ENCODE measurements around the gene TSPAN10. TPM values are rescaled to one million over a fixed set of nuclear protein-coding genes. Genes with fewer than 3 reads are reported as not detected.

Gene TSPAN10
- total RNA-seq, 1 donor from 2014 or later = 0.53 TPM

DNA sequence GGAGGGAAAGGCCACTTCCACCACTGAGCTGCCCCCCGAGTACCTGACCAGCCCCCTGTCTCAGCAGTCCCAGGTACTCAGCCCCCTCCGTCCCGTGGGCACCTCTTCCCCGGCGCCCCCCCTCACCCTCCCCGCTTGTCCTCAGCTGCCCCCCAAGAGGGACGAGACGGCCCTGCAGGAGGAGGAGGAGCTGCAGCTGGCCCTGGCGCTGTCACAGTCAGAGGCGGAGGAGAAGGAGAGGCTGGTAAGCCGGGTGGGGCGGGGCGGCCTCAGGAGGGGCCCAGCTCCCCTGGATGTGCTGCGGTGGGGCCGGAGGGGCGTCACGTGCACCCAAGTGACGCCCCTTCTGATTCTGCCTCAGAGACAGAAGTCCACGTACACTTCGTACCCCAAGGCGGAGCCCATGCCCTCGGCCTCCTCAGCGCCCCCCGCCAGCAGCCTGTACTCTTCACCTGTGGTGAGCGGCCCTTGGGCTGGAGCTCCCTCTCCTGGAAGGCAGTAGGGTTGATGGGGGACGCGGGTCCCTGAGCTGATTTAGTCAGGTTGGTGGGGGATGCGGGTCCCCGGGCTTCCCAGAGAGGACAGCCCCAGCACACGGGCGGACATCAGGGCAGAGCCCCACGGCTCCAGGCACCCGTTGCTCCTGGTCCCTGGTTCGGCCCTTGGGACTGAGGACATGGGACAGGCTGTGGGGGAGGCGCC lies 56.7 kb downstream of the TSPAN10 start:
- TF ChIP-seq, protein P1, sequence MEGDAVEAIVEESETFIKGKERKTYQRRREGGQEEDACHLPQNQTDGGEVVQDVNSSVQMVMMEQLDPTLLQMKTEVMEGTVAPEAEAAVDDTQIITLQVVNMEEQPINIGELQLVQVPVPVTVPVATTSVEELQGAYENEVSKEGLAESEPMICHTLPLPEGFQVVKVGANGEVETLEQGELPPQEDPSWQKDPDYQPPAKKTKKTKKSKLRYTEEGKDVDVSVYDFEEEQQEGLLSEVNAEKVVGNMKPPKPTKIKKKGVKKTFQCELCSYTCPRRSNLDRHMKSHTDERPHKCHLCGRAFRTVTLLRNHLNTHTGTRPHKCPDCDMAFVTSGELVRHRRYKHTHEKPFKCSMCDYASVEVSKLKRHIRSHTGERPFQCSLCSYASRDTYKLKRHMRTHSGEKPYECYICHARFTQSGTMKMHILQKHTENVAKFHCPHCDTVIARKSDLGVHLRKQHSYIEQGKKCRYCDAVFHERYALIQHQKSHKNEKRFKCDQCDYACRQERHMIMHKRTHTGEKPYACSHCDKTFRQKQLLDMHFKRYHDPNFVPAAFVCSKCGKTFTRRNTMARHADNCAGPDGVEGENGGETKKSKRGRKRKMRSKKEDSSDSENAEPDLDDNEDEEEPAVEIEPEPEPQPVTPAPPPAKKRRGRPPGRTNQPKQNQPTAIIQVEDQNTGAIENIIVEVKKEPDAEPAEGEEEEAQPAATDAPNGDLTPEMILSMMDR (IDR thresholded peaks at IDR 0.05; ENCODE audit: insufficient read depth, low read length, severe bottlenecking) = no peak
- no peak for FAIRE-seq
- peaks cover 60% of the 10 kb centered on the region for H3K36me3 ChIP-seq (ENCODE audit: control insufficient read depth, insufficient read depth, low read length)
- no peak overlapping the region for H3K4me3 ChIP-seq (ENCODE audit: low read depth, low read length)
- no peak for DNase-seq (ENCODE audit: low read depth)
- H3K27me3 ChIP-seq (ENCODE audit: control insufficient read depth, insufficient read depth, low read length) = no peaks in the 10 kb centered on the region

DNA sequence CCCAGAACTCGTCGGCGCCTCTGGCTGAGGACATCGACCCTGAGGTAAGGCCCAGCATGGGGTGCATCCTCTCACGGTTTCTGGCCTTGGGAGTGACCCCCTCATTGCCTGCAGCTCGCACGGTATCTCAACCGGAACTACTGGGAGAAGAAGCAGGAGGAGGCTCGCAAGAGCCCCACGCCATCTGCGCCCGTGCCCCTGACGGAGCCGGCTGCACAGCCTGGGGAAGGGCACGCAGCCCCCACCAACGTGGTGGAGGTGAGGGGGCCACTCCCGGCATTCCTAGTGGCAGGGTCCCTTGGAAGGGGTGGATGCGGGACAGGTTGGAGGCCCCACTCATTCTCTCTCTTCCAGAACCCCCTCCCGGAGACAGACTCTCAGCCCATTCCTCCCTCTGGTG lies 57.8 kb downstream of the TSPAN10 start:
- TF ChIP-seq, protein P1 (IDR thresholded peaks at IDR 0.05; ENCODE audit: insufficient read depth, low read length, severe bottlenecking) = no peak
- H3K36me3 ChIP-seq (ENCODE audit: control insufficient read depth, insufficient read depth, low read length) = peaks cover 52% of the 10 kb centered on the region
- H3K27me3 ChIP-seq (ENCODE audit: control insufficient read depth, insufficient read depth, low read length) = no peaks in the 10 kb centered on the region
- no peak overlapping the region for H3K4me3 ChIP-seq (ENCODE audit: low read depth, low read length)
- FAIRE-seq (no peak), DNase-seq (ENCODE audit: low read depth) (no peak)

DNA sequence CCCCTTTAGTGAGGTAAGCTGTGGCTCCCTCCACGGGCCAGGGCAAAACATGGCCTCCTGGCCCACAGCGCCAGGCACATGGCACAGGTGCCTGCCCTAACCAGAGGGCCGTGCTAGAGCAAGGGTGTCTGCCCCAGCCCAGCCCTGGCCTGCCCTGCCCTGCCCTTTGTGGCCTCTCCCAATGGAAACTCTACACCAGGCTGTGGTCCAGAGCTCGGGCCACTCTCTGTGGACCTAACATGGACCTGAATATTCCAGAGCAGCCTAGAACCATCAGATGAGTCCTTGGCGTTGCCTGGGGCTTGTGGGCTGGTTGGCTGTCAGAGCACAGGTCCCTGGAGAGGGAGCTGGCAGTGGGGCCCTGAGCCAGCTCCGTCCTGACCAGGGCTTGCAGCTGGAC lies 58.2 kb downstream of the TSPAN10 start:
- Histone ChIP-seq H3K36me3 (ENCODE audit: control insufficient read depth, insufficient read depth, low read length) (peaks cover 49% of the 10 kb centered on the region), H3K4me3 (ENCODE audit: low read depth, low read length) (no peak overlapping the region), H3K27me3 (ENCODE audit: control insufficient read depth, insufficient read depth, low read length) (no peaks in the 10 kb centered on the region)
- DNase-seq (ENCODE audit: low read depth) (no peak), FAIRE-seq (no peak)
- TF ChIP-seq, protein P1 (IDR thresholded peaks at IDR 0.05; ENCODE audit: insufficient read depth, low read length, severe bottlenecking) = no peak

DNA sequence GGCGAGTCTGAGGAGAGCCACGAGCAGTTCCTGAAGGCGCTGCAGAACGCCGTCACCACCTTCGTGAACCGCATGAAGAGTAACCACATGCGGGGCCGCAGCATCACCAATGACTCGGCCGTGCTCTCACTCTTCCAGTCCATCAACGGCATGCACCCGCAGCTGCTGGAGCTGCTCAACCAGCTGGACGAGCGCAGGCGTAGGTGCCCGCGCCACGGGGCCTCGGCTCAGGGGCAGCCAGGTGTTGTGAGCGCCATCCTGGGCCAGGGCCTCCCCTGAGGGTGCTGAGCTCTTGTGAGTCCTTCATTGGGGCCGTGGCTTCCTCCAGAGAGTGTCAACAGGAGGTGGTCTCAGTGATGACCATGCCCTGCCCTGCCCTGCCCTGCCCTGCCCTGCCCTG lies 58.8 kb downstream of the TSPAN10 start:
- TF ChIP-seq, protein P1 (IDR thresholded peaks at IDR 0.05; ENCODE audit: insufficient read depth, low read length, severe bottlenecking) = no peak
- Histone ChIP-seq H3K4me3 (ENCODE audit: low read depth, low read length) (no peak overlapping the region), H3K36me3 (ENCODE audit: control insufficient read depth, insufficient read depth, low read length) (peaks cover 44% of the 10 kb centered on the region), H3K27me3 (ENCODE audit: control insufficient read depth, insufficient read depth, low read length) (no peaks in the 10 kb centered on the region)
- FAIRE-seq (no peak), DNase-seq (ENCODE audit: low read depth) (no peak)

DNA sequence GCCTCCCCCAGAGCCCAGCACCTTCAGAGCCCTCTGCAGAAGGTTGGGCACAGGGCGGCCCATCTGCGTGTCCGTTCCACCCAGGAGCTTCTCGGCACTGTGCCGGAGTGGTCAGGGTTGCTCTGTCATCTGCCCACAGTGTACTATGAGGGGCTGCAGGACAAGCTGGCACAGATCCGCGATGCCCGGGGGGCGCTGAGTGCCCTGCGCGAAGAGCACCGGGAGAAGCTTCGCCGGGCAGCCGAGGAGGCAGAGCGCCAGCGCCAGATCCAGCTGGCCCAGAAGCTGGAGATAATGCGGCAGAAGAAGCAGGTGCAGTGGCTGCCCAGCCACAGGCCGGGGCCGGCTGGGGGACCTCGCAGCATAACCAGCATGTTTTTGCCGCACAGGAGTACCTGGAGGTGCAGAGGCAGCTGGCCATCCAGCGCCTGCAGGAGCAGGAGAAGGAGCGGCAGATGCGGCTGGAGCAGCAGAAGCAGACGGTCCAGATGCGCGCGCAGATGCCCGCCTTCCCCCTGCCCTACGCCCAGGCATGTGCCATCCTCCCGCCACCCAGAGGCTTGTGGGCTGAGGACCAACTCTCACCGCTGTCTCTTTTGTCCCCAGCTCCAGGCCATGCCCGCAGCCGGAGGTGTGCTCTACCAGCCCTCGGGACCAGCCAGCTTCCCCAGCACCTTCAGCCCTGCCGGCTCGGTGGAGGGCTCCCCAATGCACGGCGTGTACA lies 59.4 kb downstream of the TSPAN10 start:
- Histone ChIP-seq H3K36me3 (ENCODE audit: control insufficient read depth, insufficient read depth, low read length) (peaks cover 47% of the 10 kb centered on the region), H3K27me3 (ENCODE audit: control insufficient read depth, insufficient read depth, low read length) (no peaks in the 10 kb centered on the region), H3K4me3 (ENCODE audit: low read depth, low read length) (no peak overlapping the region)
- DNase-seq (ENCODE audit: low read depth) = no peak
- no peak for FAIRE-seq
- TF ChIP-seq, protein P1 (IDR thresholded peaks at IDR 0.05; ENCODE audit: insufficient read depth, low read length, severe bottlenecking) = no peak

Data from bronchial epithelial cell (primary cell).